Lung (tissue), 12 donors: ENCODE measurements around the gene ZNF280B. TPM values are rescaled to one million over a fixed set of nuclear protein-coding genes. Genes with fewer than 3 reads are reported as not detected.

ENCODE experiments used
- ATAC-seq: fragments of 200-7000 bp; cut with Tn5 transposase; one replicate; pipeline ENCODE4 v1.9.1; 2020; ENCODE audit warnings: moderate number of reproducible peaks; ENCODE audit not compliant: insufficient read depth, low FRiP score
- DNase-seq, 3 donors: peaks; one replicate each; pipeline ENCODE4 v3.0.0-alpha.2; 2013 to 2017
- H3K27ac ChIP-seq, 2 donors: one replicate each; pipeline ENCODE4 v1.5.1; 2013; ENCODE audit warnings: mild to moderate bottlenecking in 2 of 2, moderate library complexity in 2 of 2, control low read depth in 1 of 2, inconsistent platforms in 1 of 2, low read depth in 1 of 2, low read length in 1 of 2
- H3K27me3 ChIP-seq, 3 donors: one replicate each; pipeline ENCODE4 v1.5.1; 2013; ENCODE audit warnings: low read length in 2 of 3; ENCODE audit not compliant: control insufficient read depth in 3 of 3, insufficient read depth in 3 of 3
- H3K36me3 ChIP-seq, 4 donors: one replicate each; pipeline ENCODE4 v1.5.1; 2013; ENCODE audit warnings: low read length in 4 of 4, mild to moderate bottlenecking in 1 of 4, moderate library complexity in 1 of 4; ENCODE audit not compliant: control insufficient read depth in 4 of 4, insufficient read depth in 4 of 4
- H3K4me1 ChIP-seq, 5 donors: one replicate each; pipeline ENCODE4 v1.5.1; 2013; ENCODE audit warnings: low read length in 5 of 5, mild to moderate bottlenecking in 2 of 5, moderate library complexity in 1 of 5; ENCODE audit not compliant: control insufficient read depth in 5 of 5, insufficient read depth in 5 of 5
- H3K4me3 ChIP-seq: one replicate; pipeline ENCODE4 v1.5.1; 2013; ENCODE audit warnings: mild to moderate bottlenecking, control low read depth, moderate library complexity
- H3K9ac ChIP-seq, 2 donors: one replicate each; pipeline ENCODE4 v1.5.1; 2013; ENCODE audit warnings: low read length in 2 of 2, control low read depth in 1 of 2; ENCODE audit not compliant: insufficient read depth in 1 of 2
- H3K9me3 ChIP-seq, 4 donors: one replicate each; pipeline ENCODE4 v1.5.1; 2013; ENCODE audit warnings: low read length in 3 of 4, mild to moderate bottlenecking in 1 of 4, moderate library complexity in 1 of 4; ENCODE audit not compliant: control insufficient read depth in 4 of 4, insufficient read depth in 3 of 4
- CTCF ChIP-seq: IDR thresholded peaks from 2 replicates; pipeline ENCODE4 v1.5.1; 2012; ENCODE audit warnings: mild to moderate bottlenecking; ENCODE audit errors: control extremely low read depth, extremely low read depth
- WGBS, 2 donors: extraction: QIAGEN DNeasy Blood & Tissue Kit; methylation state at CpG; one replicate each; pipeline ENCODE4 v1.1.7; 2013; 5-methylcytosine and 5-hydroxymethylcytosine counted together
- polyA plus RNA-seq, 2 donors: library from polyadenylated mRNA; stranded (reverse); fragments of 200-250 nt; gene quantifications; one replicate each; pipeline ENCODE4 v1.2.1, GENCODE V29; 2013
- total RNA-seq, 2 donors: library from RNA; depleted of rRNA in 1 of 2; stranded (reverse); fragments of >200 nt in 1 of 2; gene quantifications; one replicate each; pipeline ENCODE4 v1.2.1, GENCODE V29; 2014 to 2021
- donor health status: control.
- donor health status: control.
- donor health status: Bipolar disorder and iron deficiency.
- donor health status: healthy.
- donor health status: DM: yes; HTN: yes; CAD: no.

Gene ZNF280B
- total and polyA plus RNA-seq, 4 donors: 0.11 to 0.97 (median 0.31) TPM

- no peak overlapping the region for H3K9ac ChIP-seq
- no peak for TF ChIP-seq CTCF
- no peaks in the 10 kb centered on the region for H3K4me1 ChIP-seq
- DNase-seq (no peak), ATAC-seq (no peak)
- H3K27me3 ChIP-seq: peaks cover 0 to 2% (median 0%) of the 10 kb centered on the region in 3 donors
- WGBS, 2 donors: 92 to 100% methylated on average over 2 of the region's 2 CpGs
- no peaks in the 10 kb centered on the region for H3K36me3 ChIP-seq
- no peaks in the 10 kb centered on the region for H3K9me3 ChIP-seq
- H3K27ac ChIP-seq: no peak overlapping the region
- H3K4me3 ChIP-seq: no peak overlapping the region
Measured at GRCh38 chr22:22528780-22529179, 20.2 kb upstream of the ZNF280B start.

GRCh38 chr22:22527312-22527711, 18.8 kb upstream of the ZNF280B start:
- H3K27ac ChIP-seq: no peak overlapping the region
- no peak for DNase-seq
- H3K4me1 ChIP-seq: no peaks in the 10 kb centered on the region
- peaks cover 0 to 2% (median 0%) of the 10 kb centered on the region in 3 donors for H3K27me3 ChIP-seq
- no peak for ATAC-seq
- no peak overlapping the region for H3K9ac ChIP-seq
- H3K9me3 ChIP-seq: no peaks in the 10 kb centered on the region
- H3K4me3 ChIP-seq: no peak overlapping the region
- TF ChIP-seq CTCF: no peak
- 77 to 80% methylated on average over 5 of the region's 5 CpGs for WGBS, 2 donors
- no peaks in the 10 kb centered on the region for H3K36me3 ChIP-seq

GRCh38 chr22:22526125-22526912, 17.8 kb upstream of the ZNF280B start:
- Histone ChIP-seq H3K9me3 (no peaks in the 10 kb centered on the region), H3K9ac (no peak overlapping the region), H3K27ac (no peak overlapping the region), H3K4me3 (no peak overlapping the region), H3K27me3 (peaks cover 0 to 2% (median 0%) of the 10 kb centered on the region in 3 donors), H3K4me1 (no peaks in the 10 kb centered on the region), H3K36me3 (no peaks in the 10 kb centered on the region)
- TF ChIP-seq CTCF: no peak
- DNase-seq: no peak
- no peak for ATAC-seq
- WGBS, 2 donors: 84 to 90% methylated on average over 4 of the region's 4 CpGs
